GM12892 (cell line): ENCODE data around the gene IL18R1.

Experiments
- DNase-seq: peaks from one replicate; pipeline ENCODE4 v3.0.0; 2011; ENCODE audit not compliant: insufficient read length
- FAIRE-seq: peaks from 2 replicates; lab custom pipeline; 2011; peaks lifted over from hg19 to GRCh38; lab: Jason Lieb, UNC
- POLR2A ChIP-seq: IDR thresholded peaks from 2 replicates; pipeline ENCODE4 v1.6.1; 2011; ENCODE audit warnings: low read depth, low read length, control low read depth
- POLR2AphosphoS5 ChIP-seq: IDR thresholded peaks from 2 replicates; pipeline ENCODE4 v1.6.1; 2011; ENCODE audit warnings: low read depth, low read length, control low read depth
- TAF1 ChIP-seq: IDR thresholded peaks from 2 replicates; pipeline ENCODE4 v1.6.1; 2011; ENCODE audit warnings: low read depth, mild to moderate bottlenecking, control low read depth, low read length, borderline replicate concordance

IL18R1 gene

GRCh38 chr2:102399499-102400141, 44.0 kb downstream of the IL18R1 start:
- TF ChIP-seq POLR2AphosphoS5 = no peak
- no peak for TF ChIP-seq POLR2A
- no peak for TF ChIP-seq TAF1
- no peak for DNase-seq
- no peak for FAIRE-seq

GRCh38 chr2:102401456-102401855, 45.9 kb downstream of the IL18R1 start:
- TF ChIP-seq POLR2A = no peak
- TF ChIP-seq TAF1 = no peak
- no peak for TF ChIP-seq POLR2AphosphoS5
- FAIRE-seq = no peak

GRCh38 chr2:102401865-102402264, 46.3 kb downstream of the IL18R1 start:
- TF ChIP-seq TAF1 = no peak
- no peak for TF ChIP-seq POLR2A
- FAIRE-seq (no peak), DNase-seq (no peak)

More at GRCh38 chr2:102401456-102401855, 45.9 kb downstream of the IL18R1 start:
- DNase-seq = no peak

GRCh38 chr2:102410952-102411351, 55.4 kb downstream of the IL18R1 start:
- DNase-seq (no peak), FAIRE-seq (no peak)
- TF ChIP-seq POLR2A (no peak), POLR2AphosphoS5 (no peak), TAF1 (no peak)

- no peak for DNase-seq
- TF ChIP-seq POLR2A (no peak), TAF1 (no peak), POLR2AphosphoS5 (no peak)
- no peak for FAIRE-seq
Measured at GRCh38 chr2:102412199-102412598, 56.6 kb downstream of the IL18R1 start.

- no peak for TF ChIP-seq POLR2A
- no peak for TF ChIP-seq POLR2AphosphoS5
- TF ChIP-seq TAF1 = no peak
- no peak for DNase-seq
- FAIRE-seq = no peak
Measured at GRCh38 chr2:102417946-102418345, 62.4 kb downstream of the IL18R1 start.

- FAIRE-seq (peak; percentile 5), DNase-seq (no peak)
- TF ChIP-seq POLR2A (no peak), TAF1 (no peak), POLR2AphosphoS5 (no peak)
Measured at GRCh38 chr2:102418421-102418961, 62.9 kb downstream of the IL18R1 start.

GRCh38 chr2:102420290-102420689, 64.7 kb downstream of the IL18R1 start:
- FAIRE-seq (no peak), DNase-seq (no peak)
- TF ChIP-seq POLR2AphosphoS5 = no peak
- TF ChIP-seq TAF1 = no peak
- no peak for TF ChIP-seq POLR2A

GRCh38 chr2:102421890-102422759, 66.5 kb downstream of the IL18R1 start:
- TF ChIP-seq POLR2AphosphoS5 (no peak), TAF1 (no peak), POLR2A (no peak)
- FAIRE-seq (no peak), DNase-seq (no peak)

GRCh38 chr2:102422910-102423309, 67.3 kb downstream of the IL18R1 start, which contains the start of gene IL18RAP:
TSS of gene IL18RAP (plus strand) at chr2:102423160. CDS start at chr2:102423278, 118 bp downstream.
- TF ChIP-seq POLR2A (no peak), TAF1 (no peak), POLR2AphosphoS5 (no peak)
- DNase-seq (no peak), FAIRE-seq (no peak)

- TF ChIP-seq TAF1 (no peak), POLR2A (no peak)
- DNase-seq (no peak), FAIRE-seq (no peak)
Measured at GRCh38 chr2:102423368-102423767, 67.8 kb downstream of the IL18R1 start.
